HEK293 (cell line): ENCODE measurements around the gene YY1AP1.

Experiments used
- GLIS2 ChIP-seq: fragments of 450-650 bp; formaldehyde crosslinking; IDR thresholded peaks from 2 replicates; pipeline ENCODE4 v1.5.1; 2016; ENCODE audit warnings: missing biosample characterization, missing genetic modification characterization
- SCRT2 ChIP-seq: fragments of 450-650 bp; formaldehyde crosslinking; IDR thresholded peaks from 2 replicates; pipeline ENCODE4 v1.5.1; 2016; ENCODE audit warnings: missing biosample characterization, missing genetic modification characterization
- SP3 ChIP-seq: fragments of 450-650 bp; formaldehyde crosslinking; IDR thresholded peaks from 2 replicates; pipeline ENCODE4 v1.5.1; 2016; ENCODE audit warnings: missing biosample characterization, missing genetic modification characterization
- ZBTB8A ChIP-seq: fragments of 450-650 bp; formaldehyde crosslinking; IDR thresholded peaks from 2 replicates; pipeline ENCODE4 v1.5.1; 2016; ENCODE audit warnings: missing biosample characterization, missing genetic modification characterization
- ZNF302 ChIP-seq: fragments of 450-650 bp; formaldehyde crosslinking; IDR thresholded peaks from 2 replicates; pipeline ENCODE4 v1.5.1; 2016; ENCODE audit warnings: missing biosample characterization, missing genetic modification characterization, low read depth
- ZNF341 ChIP-seq: fragments of 450-650 bp; formaldehyde crosslinking; IDR thresholded peaks from 2 replicates; pipeline ENCODE4; 2016; ENCODE audit warnings: low read depth, missing biosample characterization, missing genetic modification characterization
- ZNF366 ChIP-seq: fragments of 450-650 bp; formaldehyde crosslinking; conservative IDR thresholded peaks from 2 replicates; pipeline ENCODE4 v1.5.1; 2016; ENCODE audit warnings: missing biosample characterization, missing genetic modification characterization
- ZNF394 ChIP-seq: fragments of 450-650 bp; formaldehyde crosslinking; IDR thresholded peaks from 2 replicates; pipeline ENCODE4 v1.5.1; 2016; ENCODE audit warnings: missing biosample characterization, missing genetic modification characterization, mild to moderate bottlenecking, moderate library complexity, borderline replicate concordance
- ZNF629 ChIP-seq: fragments of 450-650 bp; formaldehyde crosslinking; IDR thresholded peaks from 2 replicates; pipeline ENCODE4 v1.5.1; 2017; ENCODE audit warnings: missing biosample characterization, missing genetic modification characterization
- ZNF768 ChIP-seq: fragments of 450-650 bp; formaldehyde crosslinking; IDR thresholded peaks from 2 replicates; pipeline ENCODE4 v1.5.1; 2018; ENCODE audit warnings: missing biosample characterization, mild to moderate bottlenecking, missing genetic modification characterization

YY1AP1 gene

DNA sequence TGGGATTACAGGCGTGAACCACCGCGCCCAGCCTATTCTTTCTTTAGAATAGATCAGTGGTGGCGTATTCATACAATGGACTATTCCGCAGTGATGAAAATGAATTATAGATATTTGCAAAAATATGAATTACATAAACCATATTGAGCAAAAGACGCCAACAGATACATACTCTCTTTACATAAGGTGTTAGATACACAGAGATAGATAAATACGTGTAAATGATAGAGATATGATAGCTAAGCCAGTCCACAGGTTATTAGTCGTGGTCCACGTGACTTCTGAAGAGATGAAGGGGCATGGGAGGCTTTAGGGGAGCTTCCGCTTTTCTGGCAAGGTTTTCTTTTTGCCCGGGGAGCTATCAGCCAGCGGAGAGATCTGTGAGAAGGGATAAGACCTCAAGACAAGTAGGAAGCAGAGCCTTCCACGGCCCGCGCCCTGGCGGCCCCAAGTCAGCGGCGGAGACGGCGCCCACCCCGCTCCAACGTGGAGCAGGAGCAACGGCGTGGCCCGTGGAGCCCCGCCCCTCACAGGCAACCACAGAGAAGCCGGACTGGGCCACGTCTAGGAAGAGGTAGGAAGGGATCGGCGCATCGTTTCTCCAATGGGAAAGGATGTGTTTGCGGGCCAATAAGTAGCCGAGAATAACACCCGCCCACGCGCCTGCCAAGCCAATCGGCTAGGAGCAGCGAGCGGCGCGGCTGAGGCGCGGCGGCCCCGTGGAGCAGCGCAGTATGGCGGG, 78.9 kb downstream of the YY1AP1 start, which contains the start of gene MSTO1 (continued):
- peak; percentile 38; the same call in 1 of the 2 replicates for TF ChIP-seq ZNF629
- peak; percentile 33; the same call in 1 of the 2 replicates for TF ChIP-seq ZBTB8A
- TF ChIP-seq GLIS2 (tag by site-specific recombination) = peak; percentile 7; the same call in 1 of the 2 replicates
- TF ChIP-seq ZNF366 (tag by site-specific recombination) = peak; percentile 25; the same call in 1 of the 2 replicates
- peak; percentile 96 for TF ChIP-seq SCRT2 (tag by site-specific recombination)
- peak; percentile 61; the same call in 1 of the 2 replicates for TF ChIP-seq ZNF394 (tag by site-specific recombination)
- peak; percentile 63 for TF ChIP-seq SP3
- TF ChIP-seq ZNF341 = peak; percentile 68; the same call in 1 of the 2 replicates
- no peak for TF ChIP-seq ZNF302 (tag by site-specific recombination)
- no peak for TF ChIP-seq ZNF768 (tag by site-specific recombination)
